HepG2 (cell line): ENCODE data around the gene ZFPM1. TPM values are rescaled to one million over a fixed set of nuclear protein-coding genes. Genes with fewer than 3 reads are reported as not detected.

Experiments used
- EZH2 ChIP-seq: conservative IDR thresholded peaks from 2 replicates; pipeline ENCODE4 v1.6.1; 2012; ENCODE audit warnings: mild to moderate bottlenecking, low read depth, low read length, moderate library complexity
- HMGXB4 ChIP-seq, 2 experiments: sonication (generic) in 1 of 2; formaldehyde crosslinking in 1 of 2; IDR thresholded peaks; 2 replicates each; pipeline versions ENCODE4 v1.4.0 to v1.6.1; 2018 to 2020; ENCODE audit warnings: missing genetic modification reagents in 2 of 2, borderline replicate concordance in 1 of 2, low read depth in 1 of 2, mild to moderate bottlenecking in 1 of 2, missing biosample characterization in 1 of 2
- RORA ChIP-seq: sonication (generic); formaldehyde crosslinking; IDR thresholded peaks from 2 replicates; pipeline ENCODE4 v1.5.0; 2020; ENCODE audit warnings: mild to moderate bottlenecking, missing genetic modification reagents, moderate library complexity
- USF2 ChIP-seq, 2 experiments: sonication (generic) in 1 of 2; formaldehyde crosslinking in 1 of 2; IDR thresholded peaks; 2 replicates each; pipeline versions ENCODE4 v1.5.1 to v1.6.1; 2011 to 2020; ENCODE audit warnings: borderline replicate concordance in 1 of 2, low read depth in 1 of 2, low read length in 1 of 2, mild to moderate bottlenecking in 1 of 2, missing genetic modification reagents in 1 of 2, moderate library complexity in 1 of 2
- polyA plus RNA-seq, 8 experiments: library from polyadenylated mRNA; depleted of rRNA in 3 of 8; stranded (reverse) in 7 of 8; unstranded in 1 of 8; fragments of >200 nt; fragmentation: Illumina TruSeq in 4 of 8; extraction: Trizol in 4 of 8; gene quantifications; 2 replicates each; pipeline versions ENCODE4 v1.2.1 to v1.2.3, GENCODE V29; 2011 to 2016; ENCODE audit warnings: low read depth in 4 of 8, missing spikeins in 1 of 8, mixed read lengths in 1 of 8; ENCODE audit not compliant: insufficient read depth in 1 of 8
- total RNA-seq, 5 experiments: library from RNA; depleted of rRNA; stranded (reverse); fragments of >200 nt; fragmentation: Illumina TruSeq; extraction: Trizol; gene quantifications; 2 replicates each; pipeline ENCODE4 v1.2.3, GENCODE V29; 2016; ENCODE audit warnings: low read depth in 1 of 5

Gene ZFPM1
- total and polyA plus RNA-seq, 2 of the 13 experiments (the other 11 are each of a cell fraction or from before 2014, with no cell fraction given) = 1.3 to 3.8 TPM

GRCh38 chr16:88468275-88469129 lies 15.4 kb downstream of the ZFPM1 start (continued):
- TF ChIP-seq HMGXB4 (CRISPR knock-in tag; IDR thresholded peaks at IDR 0.05; ENCODE audit: borderline replicate concordance in 1 of 2, low read depth in 1 of 2) (no peak), EZH2 (no peak), USF2 (IDR thresholded peaks at IDR 0.05; ENCODE audit: low read depth, low read length) (no peak), USF2 (CRISPR knock-in tag; IDR thresholded peaks at IDR 0.05; ENCODE audit: borderline replicate concordance) (no peak), RORA (CRISPR knock-in tag) (no peak)
